Upper lobe of left lung (tissue), 6 donors: ENCODE data around the gene FBXL19. TPM values are rescaled to one million over a fixed set of nuclear protein-coding genes. Genes with fewer than 3 reads are reported as not detected.

Experiments used
- ATAC-seq, 2 donors: fragments of 200-7000 bp; cut with Tn5 transposase; one replicate each; pipeline ENCODE4 v1.9.1; 2022; ENCODE audit warnings: mild to moderate bottlenecking in 2 of 2, moderate library complexity in 2 of 2; ENCODE audit not compliant: low FRiP score in 2 of 2
- DNase-seq, 2 donors: peaks; one replicate each; pipeline ENCODE4 v3.0.0-alpha.2; 2019 to 2020
- H3K27ac ChIP-seq, 4 donors: fragments of 200-600 bp; sonication (generic); one replicate each; pipeline ENCODE4 v1.5.1; 2016 to 2019
- H3K27me3 ChIP-seq, 4 donors: fragments of 200-600 bp; sonication (generic); one replicate each; pipeline ENCODE4 v1.5.1; 2017 to 2019
- H3K36me3 ChIP-seq, 4 donors: fragments of 200-600 bp; sonication (generic); one replicate each; pipeline ENCODE4 v1.5.1; 2016 to 2019
- H3K4me1 ChIP-seq, 4 donors: fragments of 200-600 bp; sonication (generic); one replicate each; pipeline ENCODE4 v1.5.1; 2018 to 2019
- H3K4me3 ChIP-seq, 4 donors: fragments of 200-600 bp; sonication (generic); one replicate each; pipeline ENCODE4 v1.5.1; 2017 to 2019; ENCODE audit warnings: mild to moderate bottlenecking in 2 of 4, moderate library complexity in 1 of 4
- H3K9me3 ChIP-seq, 4 donors: fragments of 200-600 bp; sonication (generic); one replicate each; pipeline ENCODE4 v1.5.1; 2018 to 2019
- CTCF ChIP-seq, 6 experiments: fragments of 450-650 bp in 4 of 6; fragments of 200-600 bp in 2 of 6; sonication (generic) in 2 of 6; IDR thresholded peaks; one replicate each; pipeline ENCODE4 v1.5.1; 2016 to 2019; ENCODE audit warnings: antibody characterized with exemption in 6 of 6
- EP300 ChIP-seq, 4 donors: sonication (generic); formaldehyde crosslinking; IDR thresholded peaks; one replicate each; pipeline ENCODE4 v1.5.1; 2017; ENCODE audit warnings: antibody characterized with exemption in 4 of 4, control low read depth in 2 of 4
- POLR2A ChIP-seq, 4 donors: fragments of 450-650 bp; IDR thresholded peaks; one replicate each; pipeline ENCODE4 v1.5.1; 2016 to 2017; ENCODE audit warnings: antibody characterized with exemption in 4 of 4, mild to moderate bottlenecking in 2 of 4
- POLR2AphosphoS5 ChIP-seq, 2 donors: sonication (generic); formaldehyde crosslinking; IDR thresholded peaks; one replicate each; pipeline ENCODE4 v1.5.1; 2017; ENCODE audit warnings: antibody characterized with exemption in 2 of 2
- WGBS, 2 donors: methylation state at CpG; one replicate each; pipeline ENCODE4 v1.1.5; 2017 to 2018; 5-methylcytosine and 5-hydroxymethylcytosine counted together
- total RNA-seq, 6 donors: library from RNA; depleted of rRNA in 4 of 6; stranded (reverse); fragments of >200 nt in 4 of 6; gene quantifications; one replicate each; pipeline versions ENCODE4 v1.1.0 to v1.2.1, GENCODE V29; 2016 to 2021
- donor health status: DM: no; HTN: no; CAD: no; lungs with moderate emphysema.
- donor health status: DM: no; HTN: yes; CAD: no; lungs with severe emphysema.

The FBXL19 gene
- total RNA-seq, 6 donors from 2014 or later, result 7.3 to 40.9 (median 15.5) TPM

GRCh38 chr16:30977502-30977901, 54.1 kb downstream of the FBXL19 start:
- Histone ChIP-seq H3K27me3 (no peaks in the 10 kb centered on the region), H3K27ac (no peak overlapping the region), H3K4me1 (no peaks in the 10 kb centered on the region), H3K4me3 (no peak overlapping the region), H3K36me3 (peaks cover 16 to 100% (median 88%) of the 10 kb centered on the region in 4 donors), H3K9me3 (no peaks in the 10 kb centered on the region)
- TF ChIP-seq POLR2A (IDR thresholded peaks at IDR 0.05) (no peak), CTCF (IDR thresholded peaks at IDR 0.05) (peak in 1 of 6 experiments; percentile 14), POLR2AphosphoS5 (IDR thresholded peaks at IDR 0.05) (no peak)
- WGBS, 2 donors, result 82 to 91% methylated on average over 13 to 17 of the region's 17 CpGs
- peak in 1 of 2 donors; percentile 66 for DNase-seq
- ATAC-seq, result no peak

DNA sequence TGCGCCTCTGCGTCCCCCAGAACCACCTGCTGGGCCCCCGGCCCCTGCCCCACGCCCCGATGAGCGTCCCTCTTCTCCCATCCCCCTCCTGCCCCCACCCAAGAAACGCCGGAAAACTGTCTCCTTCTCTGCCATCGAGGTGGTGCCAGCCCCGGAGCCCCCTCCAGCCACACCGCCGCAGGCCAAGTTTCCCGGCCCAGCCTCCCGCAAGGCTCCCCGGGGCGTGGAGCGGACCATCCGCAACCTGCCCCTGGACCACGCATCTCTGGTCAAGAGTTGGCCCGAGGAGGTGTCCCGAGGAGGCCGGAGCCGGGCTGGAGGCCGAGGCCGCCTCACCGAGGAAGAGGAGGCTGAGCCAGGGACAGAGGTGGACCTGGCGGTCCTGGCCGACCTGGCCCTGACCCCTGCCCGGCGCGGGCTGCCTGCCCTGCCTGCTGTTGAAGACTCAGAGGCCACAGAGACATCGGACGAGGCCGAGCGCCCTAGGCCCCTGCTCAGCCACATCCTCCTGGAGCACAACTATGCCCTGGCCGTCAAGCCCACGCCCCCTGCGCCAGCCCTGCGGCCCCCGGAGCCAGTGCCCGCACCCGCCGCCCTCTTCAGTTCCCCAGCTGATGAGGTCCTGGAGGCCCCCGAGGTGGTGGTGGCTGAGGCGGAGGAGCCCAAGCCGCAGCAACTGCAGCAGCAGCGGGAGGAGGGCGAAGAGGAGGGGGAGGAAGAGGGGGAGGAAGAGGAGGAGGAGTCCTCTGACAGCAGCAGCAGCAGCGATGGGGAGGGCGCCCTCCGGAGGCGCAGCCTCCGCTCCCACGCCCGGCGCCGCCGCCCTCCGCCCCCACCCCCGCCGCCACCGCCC, 56.0 kb downstream of the FBXL19 start:
- Histone ChIP-seq H3K36me3 (peaks cover 16 to 100% (median 87%) of the 10 kb centered on the region in 4 donors), H3K27me3 (no peaks in the 10 kb centered on the region), H3K4me1 (no peaks in the 10 kb centered on the region), H3K9me3 (no peaks in the 10 kb centered on the region), H3K4me3 (no peak overlapping the region), H3K27ac (no peak overlapping the region)
- ATAC-seq, result no peak
- DNase-seq, result peak in 1 of 2 donors; percentile 81
- 93 to 96% methylated on average over 10 to 58 of the region's 62 CpGs for WGBS, 2 donors
- TF ChIP-seq CTCF (IDR thresholded peaks at IDR 0.05) (no peak), POLR2AphosphoS5 (IDR thresholded peaks at IDR 0.05) (no peak), EP300 (IDR thresholded peaks at IDR 0.05) (no peak), POLR2A (IDR thresholded peaks at IDR 0.05) (no peak)

GRCh38 chr16:30980023-30980371, 56.6 kb downstream of the FBXL19 start:
- Histone ChIP-seq H3K9me3 (no peaks in the 10 kb centered on the region), H3K36me3 (peaks cover 16 to 98% (median 82%) of the 10 kb centered on the region in 4 donors), H3K4me1 (peaks cover under 1 to 4% (median 2%) of the 10 kb centered on the region in 4 donors), H3K4me3 (no peak overlapping the region), H3K27ac (no peak overlapping the region), H3K27me3 (no peaks in the 10 kb centered on the region)
- no peak for DNase-seq
- no peak for ATAC-seq
- TF ChIP-seq EP300 (IDR thresholded peaks at IDR 0.05) (no peak), CTCF (IDR thresholded peaks at IDR 0.05) (no peak), POLR2A (IDR thresholded peaks at IDR 0.05) (no peak), POLR2AphosphoS5 (IDR thresholded peaks at IDR 0.05) (no peak)
- 88 to 90% methylated on average over 8 to 15 of the region's 15 CpGs for WGBS, 2 donors

DNA sequence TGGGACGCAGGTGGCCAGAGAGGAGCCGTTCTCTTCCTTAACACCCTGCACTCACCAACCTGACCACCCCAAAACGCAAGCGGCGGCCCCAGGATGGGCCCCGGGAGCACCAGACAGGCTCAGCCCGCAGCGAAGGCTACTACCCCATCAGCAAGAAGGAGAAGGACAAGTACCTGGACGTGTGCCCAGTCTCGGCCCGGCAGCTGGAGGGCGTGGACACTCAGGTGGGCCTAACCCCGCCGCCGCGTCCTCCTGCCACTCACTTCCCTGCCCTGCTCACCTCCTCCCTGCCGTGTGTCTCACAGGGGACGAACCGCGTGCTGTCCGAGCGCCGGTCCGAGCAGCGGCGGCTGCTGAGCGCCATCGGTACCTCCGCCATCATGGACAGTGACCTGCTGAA, 57.1 kb downstream of the FBXL19 start:
- ATAC-seq, result no peak
- no peak for TF ChIP-seq POLR2AphosphoS5 (IDR thresholded peaks at IDR 0.05)
- no peak for TF ChIP-seq POLR2A (IDR thresholded peaks at IDR 0.05)
- TF ChIP-seq CTCF (IDR thresholded peaks at IDR 0.05), result no peak
- no peak for TF ChIP-seq EP300 (IDR thresholded peaks at IDR 0.05)
- no peaks in the 10 kb centered on the region for H3K27me3 ChIP-seq
- H3K27ac ChIP-seq, result no peak overlapping the region
- no peak overlapping the region for H3K4me3 ChIP-seq
- WGBS, 2 donors, result 87 to 94% methylated on average over 5 to 21 of the region's 29 CpGs
- H3K36me3 ChIP-seq, result peaks cover 16 to 93% (median 78%) of the 10 kb centered on the region in 4 donors
- peak in 1 of 2 donors; percentile 83 for DNase-seq
- peaks cover 5 to 8% (median 6%) of the 10 kb centered on the region in 4 donors for H3K4me1 ChIP-seq
- H3K9me3 ChIP-seq, result no peaks in the 10 kb centered on the region
